Keratinocyte (primary cell): ENCODE measurements around the gene RUNX1. TPM values are rescaled to one million over a fixed set of nuclear protein-coding genes. Genes with fewer than 3 reads are reported as not detected.
"Not testable (repeated sequence)": the region's sequence is repeated elsewhere in the genome, so short reads cannot be mapped to it uniquely, and the experiment has no call there.

Experiments
- DNase-seq: peaks from one replicate; pipeline ENCODE4 v3.0.0-alpha.2; 2011; ENCODE audit warnings: low read depth, missing footprints, low spot score
- FAIRE-seq: peaks from 2 replicates; lab custom pipeline; 2011; peaks lifted over from hg19 to GRCh38; lab: Jason Lieb, UNC
- H2AFZ ChIP-seq: 2 replicates; pipeline ENCODE4 v1.6.0; 2012; ENCODE audit warnings: low read length, control low read depth, inconsistent platforms; ENCODE audit not compliant: control insufficient read depth
- H3K27ac ChIP-seq: 2 replicates; pipeline ENCODE4 v1.5.1; 2011; ENCODE audit warnings: low read length; ENCODE audit not compliant: control insufficient read depth, insufficient read depth
- H3K27me3 ChIP-seq: 3 replicates; pipeline ENCODE4 v1.6.0; 2011; ENCODE audit warnings: low read length; ENCODE audit not compliant: control insufficient read depth, insufficient read depth; ENCODE audit errors: extremely low read depth
- H3K36me3 ChIP-seq, 2 experiments: 2 replicates in 1 of 2; 3 replicates in 1 of 2; pipeline ENCODE4 v1.5.1; 2011; ENCODE audit warnings: low read length in 2 of 2, mild to moderate bottlenecking in 1 of 2; ENCODE audit not compliant: control insufficient read depth in 2 of 2, insufficient read depth in 2 of 2; ENCODE audit errors: extremely low read depth in 1 of 2
- H3K4me1 ChIP-seq: 3 replicates; pipeline ENCODE4 v1.5.1; 2011; ENCODE audit warnings: low read length; ENCODE audit not compliant: control insufficient read depth, insufficient read depth; ENCODE audit errors: extremely low read depth
- H3K4me2 ChIP-seq: 3 replicates; pipeline ENCODE4 v1.6.0; 2011; ENCODE audit warnings: low read depth, low read length; ENCODE audit not compliant: control insufficient read depth, insufficient read depth; ENCODE audit errors: extremely low read depth
- H3K4me3 ChIP-seq, 3 experiments: fragments of 200-600 bp in 1 of 3; sonication (generic) in 1 of 3; 2 replicates in 2 of 3; 3 replicates in 1 of 3; pipeline ENCODE4 v1.5.1; 2011 to 2016; ENCODE audit warnings: low read length in 3 of 3, mild to moderate bottlenecking in 3 of 3, control low read depth in 2 of 3, inconsistent platforms in 1 of 3, low read depth in 1 of 3, mixed read lengths in 1 of 3, mixed run types in 1 of 3, moderate library complexity in 1 of 3; ENCODE audit not compliant: control insufficient read depth in 2 of 3, insufficient read depth in 2 of 3; ENCODE audit errors: extremely low read depth in 1 of 3
- H3K79me2 ChIP-seq: 2 replicates; pipeline ENCODE4 v1.6.0; 2012; ENCODE audit warnings: low read length; ENCODE audit not compliant: control insufficient read depth, insufficient read depth
- H3K9ac ChIP-seq: 3 replicates; pipeline ENCODE4 v1.6.0; 2011; ENCODE audit warnings: low read length; ENCODE audit not compliant: control insufficient read depth, insufficient read depth; ENCODE audit errors: extremely low read depth
- H3K9me1 ChIP-seq: 3 replicates; pipeline ENCODE4 v1.6.0; 2011; ENCODE audit warnings: low read length; ENCODE audit not compliant: control insufficient read depth, insufficient read depth; ENCODE audit errors: extremely low read depth
- H3K9me3 ChIP-seq: 2 replicates; pipeline ENCODE4 v1.5.1; 2012; ENCODE audit warnings: low read depth, low read length; ENCODE audit not compliant: control insufficient read depth
- H4K20me1 ChIP-seq: 3 replicates; pipeline ENCODE4 v1.6.0; 2011; ENCODE audit warnings: low read length; ENCODE audit not compliant: control insufficient read depth, insufficient read depth; ENCODE audit errors: extremely low read depth
- EZH2 ChIP-seq: IDR thresholded peaks from one replicate; pipeline ENCODE4 v1.6.1; 2012; ENCODE audit warnings: inconsistent platforms, mild to moderate bottlenecking, low read length, moderate library complexity
- dilution Hi-C: fragments of 300-500 bp; cut with MboI; formaldehyde crosslinking; loops from one replicate; pipeline ENCODE4 v1.7.0; 2020; ENCODE audit warnings: low sequenced_read_pairs; ENCODE audit not compliant: extremely low pct_ligation_motif_present
- polyA plus RNA-seq, 5 experiments: library from polyadenylated mRNA; depleted of rRNA in 3 of 5; stranded (reverse) in 3 of 5; stranded (forward) in 1 of 5; unstranded in 1 of 5; fragments of >200 nt; gene quantifications; 1 replicate in 1 of 5; 2 replicates in 3 of 5; 3 replicates in 1 of 5; pipeline versions ENCODE4 v1.2.1 to v1.2.3, GENCODE V29; 2011 to 2012; ENCODE audit warnings: missing spikeins in 2 of 5, low read depth in 1 of 5, low replicate concordance in 1 of 5
- TF ChIP-seq, protein P1 (sequence below), 3 experiments: IDR thresholded peaks in 1 of 3; conservative IDR thresholded peaks in 1 of 3; optimal IDR thresholded peaks in 1 of 3; 2 replicates in 2 of 3; 3 replicates in 1 of 3; pipeline versions ENCODE3 to v1.5.1; 2011; ENCODE audit warnings: low read length in 3 of 3, mild to moderate bottlenecking in 3 of 3, moderate library complexity in 2 of 3, control low read depth in 1 of 3, inconsistent platforms in 1 of 3; ENCODE audit not compliant: insufficient read depth in 2 of 3; ENCODE audit errors: extremely low read depth in 1 of 3

Gene RUNX1
- polyA plus RNA-seq, 1 donor (not counting 4 experiments of a cell fraction or from before 2014, with no cell fraction given): 44.9 TPM

DNA sequence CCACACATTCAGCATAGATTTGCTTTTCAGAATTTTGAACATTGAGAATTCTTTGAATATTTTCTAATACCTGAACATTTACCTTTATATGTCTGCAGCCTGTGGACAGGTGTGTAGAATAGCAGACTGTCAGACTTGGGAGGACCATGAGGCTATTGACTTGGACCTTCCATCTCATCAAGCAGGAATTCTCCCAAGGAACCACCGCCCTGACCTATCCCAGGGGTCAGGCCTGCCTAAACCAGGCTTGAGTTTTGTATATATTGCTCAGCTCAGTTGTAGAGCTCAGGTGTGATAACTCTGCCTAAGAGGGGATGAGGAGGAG, 53.2 kb downstream of the RUNX1 start:
- no peak for FAIRE-seq
- H3K79me2 ChIP-seq: no peaks in the 10 kb centered on the region
- H3K4me2 ChIP-seq: no peak overlapping the region
- no peaks in the 10 kb centered on the region for H3K9me1 ChIP-seq
- TF ChIP-seq EZH2: no peak
- TF ChIP-seq, protein P1, sequence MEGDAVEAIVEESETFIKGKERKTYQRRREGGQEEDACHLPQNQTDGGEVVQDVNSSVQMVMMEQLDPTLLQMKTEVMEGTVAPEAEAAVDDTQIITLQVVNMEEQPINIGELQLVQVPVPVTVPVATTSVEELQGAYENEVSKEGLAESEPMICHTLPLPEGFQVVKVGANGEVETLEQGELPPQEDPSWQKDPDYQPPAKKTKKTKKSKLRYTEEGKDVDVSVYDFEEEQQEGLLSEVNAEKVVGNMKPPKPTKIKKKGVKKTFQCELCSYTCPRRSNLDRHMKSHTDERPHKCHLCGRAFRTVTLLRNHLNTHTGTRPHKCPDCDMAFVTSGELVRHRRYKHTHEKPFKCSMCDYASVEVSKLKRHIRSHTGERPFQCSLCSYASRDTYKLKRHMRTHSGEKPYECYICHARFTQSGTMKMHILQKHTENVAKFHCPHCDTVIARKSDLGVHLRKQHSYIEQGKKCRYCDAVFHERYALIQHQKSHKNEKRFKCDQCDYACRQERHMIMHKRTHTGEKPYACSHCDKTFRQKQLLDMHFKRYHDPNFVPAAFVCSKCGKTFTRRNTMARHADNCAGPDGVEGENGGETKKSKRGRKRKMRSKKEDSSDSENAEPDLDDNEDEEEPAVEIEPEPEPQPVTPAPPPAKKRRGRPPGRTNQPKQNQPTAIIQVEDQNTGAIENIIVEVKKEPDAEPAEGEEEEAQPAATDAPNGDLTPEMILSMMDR (optimal IDR thresholded peaks at IDR 0.05 in 1 of 3, IDR thresholded peaks at IDR 0.05 in 1 of 3, conservative IDR thresholded peaks at IDR 0.05 in 1 of 3; ENCODE audit: extremely low read depth in 1 of 3, insufficient read depth in 2 of 3, low read length in 3 of 3): no peak
- H3K9ac ChIP-seq: no peak overlapping the region
- H3K27me3 ChIP-seq: no peaks in the 10 kb centered on the region
- H2AFZ ChIP-seq: no peak overlapping the region
- no peak overlapping the region for H3K4me3 ChIP-seq
- peaks cover 4% of the 10 kb centered on the region for H3K4me1 ChIP-seq
- H3K27ac ChIP-seq: no peak overlapping the region
- H4K20me1 ChIP-seq: no peaks in the 10 kb centered on the region
- DNase-seq: no peak
- H3K9me3 ChIP-seq: no peaks in the 10 kb centered on the region
- dilution Hi-C loops: no loop called here
- no peaks in the 10 kb centered on the region for H3K36me3 ChIP-seq

DNA sequence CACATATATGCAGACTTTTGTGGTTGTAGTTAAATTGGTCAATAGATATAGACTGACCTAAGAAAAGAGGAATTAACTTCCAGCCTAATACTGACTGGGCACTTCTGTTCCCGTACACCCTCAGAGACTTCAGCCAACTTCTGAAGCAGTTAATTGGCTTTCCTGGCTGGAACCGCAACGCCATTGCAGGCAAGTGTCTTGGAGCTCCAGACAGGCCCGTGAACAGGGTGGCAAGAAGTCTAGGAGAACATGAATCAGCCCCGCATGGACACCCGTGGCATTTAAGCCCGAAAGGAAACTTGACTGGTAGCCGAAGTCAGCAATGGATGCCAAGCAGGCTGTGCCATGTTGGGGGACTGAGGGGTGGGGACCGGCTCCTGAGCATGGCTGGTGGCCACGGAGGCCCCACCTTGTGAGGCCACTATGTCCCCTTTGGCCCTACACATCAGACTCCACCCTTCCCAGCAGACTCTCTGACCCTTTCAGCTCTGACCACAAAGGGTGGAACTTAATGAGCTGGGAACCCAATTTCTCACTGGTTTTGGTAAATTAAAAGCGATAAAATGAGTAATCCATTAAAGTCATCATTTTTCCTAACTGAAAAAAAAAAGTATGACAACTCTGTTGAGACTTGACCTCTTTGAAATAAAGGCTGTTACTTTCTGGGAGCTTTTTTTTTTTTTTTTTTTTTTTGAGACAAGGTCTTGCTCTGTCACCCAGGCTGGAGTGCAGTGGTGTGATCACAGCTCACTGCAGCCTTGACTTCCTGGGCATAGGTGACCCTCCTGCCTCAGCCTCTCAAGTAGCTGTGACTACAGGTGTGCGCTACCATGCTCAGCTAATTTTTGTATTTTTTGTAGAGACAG, 54.1 kb downstream of the RUNX1 start:
- no peak for FAIRE-seq
- no peaks in the 10 kb centered on the region for H3K9me3 ChIP-seq
- H3K4me3 ChIP-seq: no peak overlapping the region
- no peaks in the 10 kb centered on the region for H3K27me3 ChIP-seq
- H3K4me2 ChIP-seq: no peak overlapping the region
- H3K9me1 ChIP-seq: no peaks in the 10 kb centered on the region
- dilution Hi-C loops: no loop called here
- no peak for DNase-seq
- H3K79me2 ChIP-seq: no peaks in the 10 kb centered on the region
- TF ChIP-seq EZH2: no peak
- TF ChIP-seq, protein P1 (optimal IDR thresholded peaks at IDR 0.05 in 1 of 3, IDR thresholded peaks at IDR 0.05 in 1 of 3, conservative IDR thresholded peaks at IDR 0.05 in 1 of 3; ENCODE audit: extremely low read depth in 1 of 3, insufficient read depth in 2 of 3, low read length in 3 of 3): no peak
- no peak overlapping the region for H3K9ac ChIP-seq
- H3K36me3 ChIP-seq: no peaks in the 10 kb centered on the region
- H3K27ac ChIP-seq: no peak overlapping the region
- no peak overlapping the region for H2AFZ ChIP-seq
- H4K20me1 ChIP-seq: no peaks in the 10 kb centered on the region
- H3K4me1 ChIP-seq: peaks cover 4% of the 10 kb centered on the region

DNA sequence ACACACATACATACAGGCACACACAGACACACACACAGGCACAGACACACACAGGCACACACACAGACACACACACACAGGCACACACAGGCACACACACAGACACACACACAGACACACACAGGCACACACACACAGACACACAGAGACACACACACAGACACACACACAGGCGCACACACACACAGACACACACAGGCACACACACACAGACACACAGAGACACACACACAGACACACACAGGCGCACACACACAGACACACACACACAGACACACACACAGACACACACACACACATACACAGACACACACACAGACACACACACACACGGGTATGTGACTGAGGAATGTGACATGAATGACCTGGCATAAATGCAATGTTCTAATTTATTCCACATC, 55.6 kb downstream of the RUNX1 start:
- H3K27ac ChIP-seq, H3K4me3 ChIP-seq, H3K79me2 ChIP-seq, dilution Hi-C loops, DNase-seq, FAIRE-seq, H3K36me3 ChIP-seq, H3K4me2 ChIP-seq, H3K9ac ChIP-seq, H3K9me3 ChIP-seq, H2AFZ ChIP-seq, H3K27me3 ChIP-seq, H4K20me1 ChIP-seq, H3K9me1 ChIP-seq, H3K4me1 ChIP-seq: not testable (repeated sequence)
